Breast epithelium (tissue), 3 donors: ENCODE results near the gene NRIP1.

Source experiments
- CTCF ChIP-seq, 3 donors: fragments of 450-650 bp; IDR thresholded peaks; one replicate each; pipeline ENCODE4 v1.5.1; 2016 to 2017; ENCODE audit warnings: antibody characterized with exemption in 3 of 3, mild to moderate bottlenecking in 3 of 3, moderate library complexity in 3 of 3
- POLR2AphosphoS5 ChIP-seq, 3 donors: sonication (generic); formaldehyde crosslinking; IDR thresholded peaks; one replicate each; pipeline ENCODE4 v1.6.1; 2017; ENCODE audit warnings: antibody characterized with exemption in 3 of 3

- TF ChIP-seq POLR2AphosphoS5 (IDR thresholded peaks at IDR 0.05) (no peak), CTCF (IDR thresholded peaks at IDR 0.05) (no peak)
These were observed 5.9 kb downstream of the NRIP1 start for GRCh38 chr21:15058854-15059263.
